ENCODE results near the gene LFNG.
"Not testable (repeated sequence)": the region's sequence is repeated elsewhere in the genome, so short reads cannot be mapped to it uniquely, and the experiment has no call there.

LFNG gene

DNA sequence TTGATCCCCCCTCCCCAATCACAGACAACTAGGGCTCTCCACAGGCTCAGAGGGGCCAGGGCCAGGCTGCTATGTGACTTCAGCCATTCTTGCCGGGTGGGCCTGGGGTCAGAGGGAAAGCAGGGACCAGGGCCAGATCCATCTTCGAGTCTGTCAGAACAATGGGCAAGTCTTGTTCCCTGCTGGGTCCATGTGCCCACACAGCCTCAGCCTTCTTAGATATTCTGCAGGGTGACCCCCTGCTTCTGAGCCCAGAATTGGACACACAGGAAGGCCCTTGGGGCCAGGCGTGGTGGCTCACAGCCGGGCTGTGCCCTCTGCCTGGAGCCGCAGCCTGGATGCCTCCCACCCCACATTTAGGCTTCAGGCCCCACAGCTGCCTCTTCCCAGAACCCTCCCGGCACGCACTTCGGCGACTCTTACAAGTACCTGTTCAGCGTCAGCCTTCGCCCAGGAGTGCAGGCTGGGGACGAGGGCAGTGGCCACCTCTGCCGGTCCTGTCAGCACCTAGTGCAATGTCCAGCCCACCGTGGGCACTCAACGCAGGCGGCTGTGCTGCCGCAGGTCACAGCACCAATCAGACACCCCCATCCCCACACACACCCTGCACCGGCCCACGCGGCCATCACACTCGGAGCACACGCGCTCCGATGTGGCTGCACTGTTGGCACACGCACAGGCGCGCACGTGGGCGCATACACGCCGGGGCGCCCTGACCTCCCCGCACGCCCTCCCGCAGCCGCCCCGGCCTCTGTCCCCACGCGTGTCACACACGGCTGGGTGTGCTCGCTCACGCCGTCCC is 11.6 kb downstream of the LFNG start:
- H3K4me1 ChIP-seq (ENCODE audit: insufficient read depth, low read length), result peaks cover 36% of the 10 kb centered on the region; the same call in 1 of the 2 replicates
- H3K9me3 ChIP-seq (ENCODE audit: control insufficient read depth, insufficient read depth, low read length); H3K9ac ChIP-seq (ENCODE audit: low read depth, low read length); H3K36me3 ChIP-seq (ENCODE audit: insufficient read depth, low read length): not testable (repeated sequence)

DNA sequence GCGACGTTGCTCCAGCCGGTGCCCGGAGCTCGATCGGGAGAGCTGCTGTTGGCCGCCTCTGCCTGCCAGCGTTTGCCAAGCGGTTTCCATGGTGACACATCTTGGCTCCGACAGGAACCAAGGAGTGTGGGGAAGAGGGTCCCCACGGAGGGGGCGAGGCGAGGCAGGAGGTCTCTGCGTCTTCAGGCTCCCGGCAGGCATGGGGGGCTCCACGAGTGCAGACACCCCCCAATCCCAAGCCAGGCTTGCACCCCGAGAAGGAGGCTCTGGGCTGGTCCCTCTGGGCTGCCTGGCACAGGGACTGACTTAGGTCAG is 12.2 kb downstream of the LFNG start:
- peaks cover 32% of the 10 kb centered on the region; the same call in 1 of the 2 replicates for H3K4me1 ChIP-seq (ENCODE audit: insufficient read depth, low read length)
- not testable (repeated sequence) for H3K9ac ChIP-seq (ENCODE audit: low read depth, low read length); H3K9me3 ChIP-seq (ENCODE audit: control insufficient read depth, insufficient read depth, low read length); H3K36me3 ChIP-seq (ENCODE audit: insufficient read depth, low read length)

DNA sequence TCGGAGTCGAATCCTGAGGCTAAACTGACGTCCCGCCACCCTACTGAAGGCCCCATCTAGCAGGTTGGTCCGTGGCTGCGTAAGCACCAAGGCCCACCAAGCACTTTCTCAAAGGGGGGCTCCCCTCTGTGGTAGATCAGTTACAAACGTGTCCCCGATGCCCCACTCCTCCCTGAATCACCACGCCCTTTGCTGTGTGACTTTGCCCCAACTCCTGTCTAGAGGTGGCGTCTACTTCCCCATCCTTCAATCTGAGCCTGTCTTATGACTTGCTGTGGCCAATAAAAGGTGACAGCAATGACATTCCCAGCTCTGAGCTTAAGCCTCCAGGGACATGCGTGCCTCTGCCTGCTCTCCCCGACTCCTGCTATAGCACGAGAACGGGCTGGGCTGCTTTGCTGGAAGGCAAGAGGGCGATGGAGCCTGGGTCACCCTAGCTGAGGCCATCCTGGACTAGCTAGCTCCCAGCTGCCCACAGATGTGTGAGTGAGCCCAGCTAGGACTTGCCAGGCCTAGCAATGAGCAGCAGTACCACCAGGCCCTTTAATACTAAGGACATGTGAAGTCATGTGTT is 12.7 kb downstream of the LFNG start:
- not testable (repeated sequence) for H3K9me3 ChIP-seq (ENCODE audit: control insufficient read depth, insufficient read depth, low read length); H3K36me3 ChIP-seq (ENCODE audit: insufficient read depth, low read length); H3K9ac ChIP-seq (ENCODE audit: low read depth, low read length)
- peaks cover 32% of the 10 kb centered on the region; the same call in 1 of the 2 replicates for H3K4me1 ChIP-seq (ENCODE audit: insufficient read depth, low read length)

DNA sequence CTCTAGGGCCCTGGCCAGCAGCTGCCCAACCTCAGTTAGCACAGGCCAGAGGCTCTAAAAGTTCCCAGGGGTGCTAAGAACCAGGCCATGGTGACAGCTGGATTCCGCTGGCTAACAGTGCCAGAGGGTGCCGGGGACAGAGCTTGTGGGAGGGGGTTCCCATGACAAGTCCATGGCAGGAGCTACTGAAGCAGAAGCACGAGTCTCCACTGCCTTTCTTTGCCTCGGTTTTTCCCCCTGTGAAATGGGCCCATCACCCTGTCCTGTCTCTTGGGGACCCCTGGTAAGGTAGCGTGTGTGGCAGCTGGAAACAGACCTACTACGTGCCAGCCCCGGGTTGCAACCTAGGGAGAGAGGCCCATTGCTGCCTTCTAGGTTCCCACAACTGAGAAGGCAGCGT is 13.2 kb downstream of the LFNG start:
- peaks cover 27% of the 10 kb centered on the region; the same call in 1 of the 2 replicates for H3K4me1 ChIP-seq (ENCODE audit: insufficient read depth, low read length)
- not testable (repeated sequence) for H3K36me3 ChIP-seq (ENCODE audit: insufficient read depth, low read length); H3K9me3 ChIP-seq (ENCODE audit: control insufficient read depth, insufficient read depth, low read length); H3K9ac ChIP-seq (ENCODE audit: low read depth, low read length)

DNA sequence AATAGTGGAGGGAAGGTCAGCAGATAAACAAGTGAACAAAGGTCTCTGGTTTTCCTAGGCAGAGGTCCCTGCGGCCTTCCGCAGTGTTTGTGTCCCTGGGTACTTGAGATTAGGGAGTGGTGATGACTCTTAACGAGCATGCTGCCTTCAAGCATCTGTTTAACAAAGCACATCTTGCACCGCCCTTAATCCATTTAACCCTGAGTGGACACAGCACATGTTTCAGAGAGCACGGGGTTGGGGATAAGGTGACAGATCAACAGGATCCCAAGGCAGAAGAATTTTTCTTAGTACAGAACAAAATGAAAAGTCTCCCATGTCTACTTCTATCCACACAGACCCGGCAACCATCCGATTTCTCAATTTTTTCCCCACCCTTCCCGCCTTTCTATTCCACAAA is 14.0 kb downstream of the LFNG start:
- H3K36me3 ChIP-seq (ENCODE audit: insufficient read depth, low read length); H3K9ac ChIP-seq (ENCODE audit: low read depth, low read length); H3K9me3 ChIP-seq (ENCODE audit: control insufficient read depth, insufficient read depth, low read length): not testable (repeated sequence)
- peaks cover 21% of the 10 kb centered on the region; the same call in 1 of the 2 replicates for H3K4me1 ChIP-seq (ENCODE audit: insufficient read depth, low read length)

DNA sequence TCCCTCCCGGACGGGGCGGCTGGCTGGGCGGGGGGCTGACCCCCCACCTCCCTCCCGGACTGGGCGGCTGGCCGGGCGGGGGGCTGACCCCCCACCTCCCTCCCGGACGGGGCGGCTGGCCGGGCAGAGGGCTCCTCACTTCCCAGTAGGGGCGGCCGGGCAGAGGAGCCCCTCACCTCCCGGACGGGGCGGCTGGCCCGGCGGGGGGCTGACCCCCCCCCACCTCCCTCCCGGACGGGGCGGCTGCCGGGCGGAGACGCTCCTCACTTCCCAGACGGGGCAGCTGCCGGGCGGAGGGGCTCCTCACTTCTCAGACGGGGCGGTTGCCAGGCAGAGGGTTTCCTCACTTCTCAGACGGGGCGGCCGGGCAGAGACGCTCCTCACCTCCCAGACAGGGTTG is 14.6 kb downstream of the LFNG start:
- not testable (repeated sequence) for H3K36me3 ChIP-seq (ENCODE audit: insufficient read depth, low read length); H3K9ac ChIP-seq (ENCODE audit: low read depth, low read length); H3K9me3 ChIP-seq (ENCODE audit: control insufficient read depth, insufficient read depth, low read length)
- peaks cover 14% of the 10 kb centered on the region; the same call in 1 of the 2 replicates for H3K4me1 ChIP-seq (ENCODE audit: insufficient read depth, low read length)

DNA sequence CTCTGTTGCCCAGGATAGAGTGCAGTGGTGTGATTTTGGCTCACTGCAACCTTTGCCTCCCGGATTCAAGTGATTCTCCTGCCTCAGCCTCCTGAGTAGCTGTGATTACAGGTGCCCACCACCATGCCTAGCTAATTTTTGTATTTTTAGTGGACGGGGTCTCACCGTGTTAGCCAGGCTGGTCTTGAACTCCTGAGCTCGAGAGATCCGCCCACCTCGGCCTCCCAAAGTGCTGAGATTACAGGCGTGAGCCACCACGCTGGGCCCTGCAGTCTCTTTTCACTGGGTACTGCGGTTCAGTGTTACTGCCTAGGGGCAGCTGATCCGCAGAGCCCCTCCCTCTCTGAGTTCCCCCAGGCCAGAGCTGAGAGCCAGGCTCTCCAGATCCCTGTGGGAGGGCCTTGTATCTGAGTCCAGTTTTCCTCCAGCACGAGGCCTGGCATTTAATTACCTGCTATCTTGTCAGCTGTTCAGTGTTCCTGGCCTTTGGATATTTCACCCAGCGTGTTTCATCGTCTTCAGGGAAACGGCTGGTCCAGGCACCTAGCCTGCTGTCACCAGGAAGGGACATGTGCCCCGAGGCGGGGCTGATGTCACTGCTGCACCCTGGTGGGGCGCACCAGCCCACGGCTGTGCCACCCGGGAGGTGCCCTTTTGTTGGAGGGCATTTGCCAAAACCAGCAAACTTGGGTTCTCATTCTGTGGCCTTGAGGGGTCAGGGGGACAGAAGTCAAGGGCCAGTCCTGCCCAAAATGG is 16.5 kb downstream of the LFNG start:
- H3K9ac ChIP-seq (ENCODE audit: low read depth, low read length); H3K4me1 ChIP-seq (ENCODE audit: insufficient read depth, low read length); H3K9me3 ChIP-seq (ENCODE audit: control insufficient read depth, insufficient read depth, low read length); H3K36me3 ChIP-seq (ENCODE audit: insufficient read depth, low read length): not testable (repeated sequence)

DNA sequence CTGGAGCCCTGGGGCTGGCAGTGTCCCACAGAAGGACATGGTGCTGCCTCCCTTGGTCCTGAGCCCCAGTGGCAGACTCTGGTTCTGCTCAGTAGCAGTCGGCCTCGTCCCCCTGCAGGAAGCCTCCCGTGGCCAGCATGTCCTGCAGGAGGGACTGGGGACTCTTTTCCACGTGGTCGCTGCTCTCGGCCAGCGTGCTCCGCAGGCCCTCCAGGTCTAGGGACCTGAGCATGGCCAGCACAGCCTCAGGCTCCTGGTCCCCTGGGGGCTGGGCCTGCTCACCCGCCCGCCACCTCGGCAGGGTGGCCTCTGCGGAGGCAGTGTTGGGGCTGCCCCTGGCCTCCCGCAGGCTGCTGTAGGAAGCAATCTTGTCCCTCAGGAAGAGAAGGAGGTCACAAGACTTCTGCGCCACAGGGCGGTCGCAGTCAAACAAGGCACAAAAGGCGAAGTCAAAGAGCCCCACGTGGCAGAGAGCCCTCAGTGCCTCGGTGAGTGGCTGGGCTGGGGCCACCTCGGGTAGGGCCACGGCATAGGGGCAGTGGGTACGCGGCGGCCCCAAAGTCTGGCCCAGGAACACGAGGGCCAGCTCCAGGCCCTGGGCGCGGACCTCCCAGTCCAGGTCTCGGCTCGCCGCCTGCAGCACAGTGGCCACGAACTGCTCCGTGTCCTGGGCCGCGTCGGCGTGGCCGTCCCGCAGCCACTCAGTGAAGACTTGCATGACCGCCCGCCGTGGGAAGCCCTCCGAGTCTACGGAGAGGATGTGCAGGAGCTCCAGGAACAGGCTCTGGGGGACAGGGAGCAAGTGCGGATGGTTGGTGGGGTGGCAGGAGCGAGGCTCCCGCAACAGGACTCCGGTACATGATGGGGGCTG is 18.6 kb downstream of the LFNG start:
- H3K4me1 ChIP-seq (ENCODE audit: insufficient read depth, low read length), result no peaks in the 10 kb centered on the region
- H3K36me3 ChIP-seq (ENCODE audit: insufficient read depth, low read length), result peaks cover 5% of the 10 kb centered on the region; the same call in 1 of the 2 replicates

DNA sequence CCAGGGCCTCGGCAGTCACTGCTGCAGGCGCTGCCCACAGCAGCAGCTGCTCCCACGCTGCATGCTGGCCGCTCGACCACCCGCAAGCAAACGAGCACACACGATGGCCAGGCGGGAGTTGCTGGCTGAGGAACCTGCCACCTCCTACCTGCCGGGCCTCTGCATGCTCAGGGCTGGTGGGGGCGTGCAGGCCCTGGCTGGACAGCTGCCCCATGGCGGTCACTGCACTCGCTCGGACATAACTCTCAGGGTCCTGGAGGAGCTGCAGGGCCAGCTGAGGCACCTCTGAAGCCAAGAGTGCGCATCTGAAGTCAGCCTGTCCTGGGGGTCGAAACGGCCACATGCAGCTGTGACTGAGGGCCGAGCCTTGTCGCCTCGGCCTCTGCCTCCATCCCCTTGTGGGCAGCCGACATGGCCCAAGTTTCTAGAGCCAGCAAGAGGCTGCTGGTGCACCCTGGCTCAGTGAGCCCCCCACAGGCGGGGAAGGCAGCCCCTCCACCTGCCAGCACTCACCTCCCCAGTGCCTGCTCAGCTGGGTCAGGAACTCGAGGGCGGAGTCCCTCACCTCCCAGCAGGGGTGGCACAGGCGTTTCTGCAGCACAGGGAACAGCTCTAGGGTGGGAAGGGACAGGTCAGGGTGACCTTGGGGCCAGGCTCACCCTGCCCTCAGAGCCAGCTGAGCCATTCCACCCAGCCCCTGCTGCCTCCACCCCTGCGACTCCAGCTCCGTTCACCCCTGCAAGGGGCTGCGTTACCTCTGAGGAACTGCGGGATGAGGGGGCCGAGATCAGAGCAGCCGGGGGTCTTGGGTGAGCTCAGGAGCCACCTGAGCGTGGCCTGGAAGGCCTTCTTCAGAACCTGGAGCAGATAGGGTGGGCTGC is 19.7 kb downstream of the LFNG start:
- Histone ChIP-seq H3K4me1 (ENCODE audit: insufficient read depth, low read length) (no peaks in the 10 kb centered on the region), H3K9me3 (ENCODE audit: control insufficient read depth, insufficient read depth, low read length) (no peaks in the 10 kb centered on the region), H3K36me3 (ENCODE audit: insufficient read depth, low read length) (peaks cover 8% of the 10 kb centered on the region; the same call in 1 of the 2 replicates), H3K9ac (ENCODE audit: low read depth, low read length) (no peak overlapping the region)

More for the DNA sequence above, 18.6 kb downstream of the LFNG start:
- no peak overlapping the region for H3K9ac ChIP-seq (ENCODE audit: low read depth, low read length)
- H3K9me3 ChIP-seq (ENCODE audit: control insufficient read depth, insufficient read depth, low read length), result no peaks in the 10 kb centered on the region

DNA sequence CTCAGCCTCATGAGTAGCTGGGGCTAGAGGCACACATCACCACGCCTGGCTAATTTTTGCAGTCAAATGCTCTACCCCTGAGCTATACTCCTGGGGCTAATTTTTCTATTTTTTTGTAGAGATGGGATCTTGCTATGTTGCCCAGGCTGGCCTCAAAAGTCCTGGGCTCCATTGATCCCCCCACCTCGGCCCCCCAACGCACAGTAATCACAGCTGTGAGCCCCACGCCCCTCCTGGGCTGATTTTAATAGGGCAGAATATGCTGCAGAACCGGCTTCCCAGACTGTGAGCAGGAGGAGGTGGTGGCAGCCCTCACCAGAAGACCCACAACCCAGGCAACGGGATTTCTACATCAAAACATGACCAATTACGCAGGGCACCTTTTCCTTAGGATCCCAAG is 20.6 kb downstream of the LFNG start:
- H3K36me3 ChIP-seq (ENCODE audit: insufficient read depth, low read length), result peaks cover 8% of the 10 kb centered on the region; the same call in 1 of the 2 replicates
- no peaks in the 10 kb centered on the region for H3K4me1 ChIP-seq (ENCODE audit: insufficient read depth, low read length)
- no peak overlapping the region for H3K9ac ChIP-seq (ENCODE audit: low read depth, low read length)
- H3K9me3 ChIP-seq (ENCODE audit: control insufficient read depth, insufficient read depth, low read length), result no peaks in the 10 kb centered on the region

DNA sequence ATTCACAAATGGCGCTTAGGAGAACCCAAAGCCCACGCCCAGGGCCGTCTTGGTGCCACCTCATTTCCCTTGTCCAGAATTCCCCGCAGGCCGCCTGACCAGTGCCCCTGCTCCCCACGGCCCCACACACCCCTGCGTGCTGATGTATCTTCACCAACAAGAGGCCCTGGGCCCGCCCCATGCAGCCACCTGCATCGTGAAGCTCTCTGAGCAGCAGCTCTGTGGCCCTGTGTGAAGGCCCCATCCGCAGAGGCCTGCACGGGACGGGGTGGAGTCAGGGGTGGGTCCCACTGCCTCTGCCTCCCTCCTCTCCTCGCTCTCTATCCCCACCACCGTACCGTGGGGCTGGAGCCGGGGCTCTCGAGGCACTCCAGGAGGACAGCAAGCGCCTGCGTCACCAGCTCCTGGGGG is 21.1 kb downstream of the LFNG start:
- Histone ChIP-seq H3K36me3 (ENCODE audit: insufficient read depth, low read length) (peaks cover 8% of the 10 kb centered on the region; the same call in 1 of the 2 replicates), H3K9ac (ENCODE audit: low read depth, low read length) (no peak overlapping the region), H3K9me3 (ENCODE audit: control insufficient read depth, insufficient read depth, low read length) (no peaks in the 10 kb centered on the region), H3K4me1 (ENCODE audit: insufficient read depth, low read length) (no peaks in the 10 kb centered on the region)

DNA sequence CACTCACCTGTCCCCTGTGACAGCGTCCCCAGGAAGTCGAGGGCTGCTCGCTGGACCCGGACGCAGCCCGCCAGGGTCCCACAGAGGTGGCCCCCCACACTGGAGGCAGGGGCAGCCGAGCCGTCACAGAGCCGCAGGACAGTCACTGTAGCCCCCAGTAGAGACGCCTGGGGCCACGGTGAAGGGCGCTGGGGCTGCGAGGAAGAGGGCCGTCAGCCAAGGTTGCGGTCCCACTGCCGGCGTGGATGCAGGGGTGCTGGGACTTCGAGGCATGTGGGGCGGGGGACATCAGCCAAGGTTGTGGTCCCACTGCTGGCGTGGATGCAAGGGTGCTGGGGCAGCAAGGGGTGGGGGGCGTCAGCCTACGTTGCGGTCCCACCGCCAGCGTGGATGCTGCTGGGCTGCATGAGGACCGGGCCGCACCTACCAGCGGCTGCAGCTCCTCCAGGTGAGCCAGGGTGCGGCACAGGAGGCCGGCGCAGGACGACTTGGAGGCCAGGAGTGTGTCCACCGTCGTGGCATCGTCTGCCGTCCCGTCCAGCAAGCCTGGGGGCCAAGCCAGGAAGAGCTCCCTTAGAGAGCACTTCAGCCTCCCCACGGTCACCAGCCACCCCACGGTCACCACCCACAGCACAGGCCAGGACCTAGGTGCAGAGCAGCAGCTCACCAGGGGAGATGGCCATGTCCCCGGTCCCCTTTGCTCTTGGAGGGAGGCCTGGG is 21.9 kb downstream of the LFNG start:
- peaks cover 11% of the 10 kb centered on the region; the same call in 1 of the 2 replicates for H3K36me3 ChIP-seq (ENCODE audit: insufficient read depth, low read length)
- H3K4me1 ChIP-seq (ENCODE audit: insufficient read depth, low read length), result no peaks in the 10 kb centered on the region
- H3K9ac ChIP-seq (ENCODE audit: low read depth, low read length), result no peak overlapping the region
- no peaks in the 10 kb centered on the region for H3K9me3 ChIP-seq (ENCODE audit: control insufficient read depth, insufficient read depth, low read length)
